ENCODE results near the gene CARD11. TPM values are rescaled to one million over a fixed set of nuclear protein-coding genes. Genes with fewer than 3 reads are reported as not detected.
A peak's percentile ranks its signal among the peaks of the same experiment; 100 is the strongest.

The CARD11 gene
- total and polyA plus RNA-seq, 12 donors: 0.61 to 19.3 (median 2.7) TPM

DNA sequence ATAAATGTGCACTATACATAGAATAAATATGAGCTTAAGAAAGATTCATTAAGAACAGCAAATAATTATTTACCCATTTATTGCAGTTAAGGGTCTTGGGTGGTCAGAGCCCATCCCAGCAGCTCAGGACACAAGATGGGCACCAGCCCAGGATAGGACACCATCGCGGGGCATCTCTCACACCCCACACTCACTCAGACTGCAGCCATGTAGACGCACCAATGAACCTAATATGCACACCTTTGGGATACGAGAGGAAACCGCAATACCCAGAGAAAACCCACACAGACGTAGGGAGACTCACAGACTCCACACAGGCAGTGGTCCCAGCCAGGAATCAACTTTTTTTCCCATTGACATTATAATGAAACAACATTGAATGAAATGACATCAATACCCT, 36.0 kb downstream of the CARD11 start:
- TF ChIP-seq, protein P1, sequence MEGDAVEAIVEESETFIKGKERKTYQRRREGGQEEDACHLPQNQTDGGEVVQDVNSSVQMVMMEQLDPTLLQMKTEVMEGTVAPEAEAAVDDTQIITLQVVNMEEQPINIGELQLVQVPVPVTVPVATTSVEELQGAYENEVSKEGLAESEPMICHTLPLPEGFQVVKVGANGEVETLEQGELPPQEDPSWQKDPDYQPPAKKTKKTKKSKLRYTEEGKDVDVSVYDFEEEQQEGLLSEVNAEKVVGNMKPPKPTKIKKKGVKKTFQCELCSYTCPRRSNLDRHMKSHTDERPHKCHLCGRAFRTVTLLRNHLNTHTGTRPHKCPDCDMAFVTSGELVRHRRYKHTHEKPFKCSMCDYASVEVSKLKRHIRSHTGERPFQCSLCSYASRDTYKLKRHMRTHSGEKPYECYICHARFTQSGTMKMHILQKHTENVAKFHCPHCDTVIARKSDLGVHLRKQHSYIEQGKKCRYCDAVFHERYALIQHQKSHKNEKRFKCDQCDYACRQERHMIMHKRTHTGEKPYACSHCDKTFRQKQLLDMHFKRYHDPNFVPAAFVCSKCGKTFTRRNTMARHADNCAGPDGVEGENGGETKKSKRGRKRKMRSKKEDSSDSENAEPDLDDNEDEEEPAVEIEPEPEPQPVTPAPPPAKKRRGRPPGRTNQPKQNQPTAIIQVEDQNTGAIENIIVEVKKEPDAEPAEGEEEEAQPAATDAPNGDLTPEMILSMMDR (IDR thresholded peaks at IDR 0.05): no peak
- TF ChIP-seq POLR2A (IDR thresholded peaks at IDR 0.05): no peak
- no peaks in the 10 kb centered on the region for H3K36me3 ChIP-seq (replicated peaks in 1 of 2)
- DNase-seq: peak in 1 of 7 donors; percentile 30

DNA sequence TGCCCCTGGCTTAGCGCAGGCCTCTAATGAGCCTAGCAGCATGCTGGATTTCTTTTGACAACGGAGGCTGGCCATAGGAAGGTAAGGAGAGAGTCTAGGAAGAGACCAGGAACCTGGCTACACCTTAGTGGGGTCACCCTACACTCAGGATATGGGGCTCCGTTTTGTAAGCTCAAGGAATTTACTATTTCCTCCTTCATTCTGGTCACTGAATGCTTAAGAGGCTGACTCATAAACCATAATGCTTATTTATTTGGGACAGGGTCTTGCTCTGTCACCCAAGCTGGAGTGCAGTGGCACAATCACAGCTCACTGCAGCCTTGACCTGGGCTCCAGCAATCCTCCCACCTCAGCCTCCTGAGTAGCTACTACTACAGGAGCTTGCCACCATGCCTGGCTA, 38.4 kb downstream of the CARD11 start:
- Histone ChIP-seq H3K4me3 (no peak overlapping the region), H3K4me1 (replicated peaks in 1 of 2) (no peaks in the 10 kb centered on the region), H3K27ac (no peak overlapping the region), H3K27me3 (no peaks in the 10 kb centered on the region), H3K36me3 (replicated peaks in 1 of 2) (no peaks in the 10 kb centered on the region), H3K9me3 (replicated peaks in 1 of 3) (no peaks in the 10 kb centered on the region)
- DNase-seq: peak in 1 of 7 donors; percentile 30
- intact Hi-C loops (cut with DNase I): no loop called here
- 72 to 83% (median 78%) methylated on average over 3 of the region's 3 CpGs for WGBS, 4 donors
- no peak for TF ChIP-seq POLR2A (IDR thresholded peaks at IDR 0.05)
- TF ChIP-seq, protein P1 (IDR thresholded peaks at IDR 0.05): no peak

More for the DNA sequence above, 36.0 kb downstream of the CARD11 start:
- Histone ChIP-seq H3K9me3 (replicated peaks in 1 of 3) (no peaks in the 10 kb centered on the region), H3K27ac (no peak overlapping the region), H3K4me3 (no peak overlapping the region), H3K27me3 (no peaks in the 10 kb centered on the region), H3K4me1 (replicated peaks in 1 of 2) (no peaks in the 10 kb centered on the region)
- intact Hi-C loops (cut with DNase I): no loop called here
- 82 to 89% (median 88%) methylated on average over 6 of the region's 6 CpGs for WGBS, 4 donors

DNA sequence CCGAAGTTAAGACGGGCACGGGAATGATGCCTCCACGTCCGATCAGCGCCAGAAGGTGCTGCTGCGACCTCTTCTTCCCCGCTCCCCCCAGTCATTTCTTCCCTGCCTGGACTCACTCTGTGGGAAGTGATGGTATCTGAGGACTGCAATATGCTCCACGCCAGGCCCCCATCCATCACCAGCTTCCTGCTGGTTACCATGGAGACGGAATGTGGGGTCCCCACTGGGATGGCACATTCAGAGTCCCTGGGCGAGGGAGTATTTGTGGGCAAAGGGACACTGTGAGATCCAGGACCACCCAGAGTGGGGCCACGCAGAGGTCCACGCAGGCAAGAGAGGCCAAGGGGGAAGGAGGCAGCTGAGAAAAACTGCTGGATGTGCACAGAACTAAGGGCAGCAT, 39.7 kb downstream of the CARD11 start:
- no peaks in the 10 kb centered on the region for H3K9me3 ChIP-seq (replicated peaks in 1 of 3)
- no peaks in the 10 kb centered on the region for H3K4me1 ChIP-seq (replicated peaks in 1 of 2)

DNA sequence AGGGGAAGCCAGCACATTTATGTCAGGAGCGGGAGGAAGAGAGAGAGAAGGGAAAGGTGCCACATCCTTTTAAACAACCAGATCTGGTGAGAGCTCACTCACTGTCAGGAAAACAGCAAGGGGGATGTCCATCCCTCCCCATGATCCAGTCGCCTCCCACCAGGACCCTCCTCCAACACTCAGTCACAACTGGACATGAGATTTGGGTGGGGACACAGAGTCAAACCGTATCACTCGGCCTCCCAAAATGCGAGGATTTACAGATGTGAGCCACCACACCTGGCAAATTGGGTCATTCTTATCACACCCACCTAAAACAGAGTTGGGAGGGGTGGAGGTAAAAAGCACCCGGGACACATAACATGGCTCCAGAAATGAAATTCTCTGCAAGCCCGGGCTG, 41.0 kb downstream of the CARD11 start:
- TF ChIP-seq, protein P1 (IDR thresholded peaks at IDR 0.05): no peak
- TF ChIP-seq POLR2A (IDR thresholded peaks at IDR 0.05): no peak
- intact Hi-C loops (cut with DNase I): no loop called here
- H3K36me3 ChIP-seq (replicated peaks in 1 of 2): no peaks in the 10 kb centered on the region
- H3K9me3 ChIP-seq (replicated peaks in 1 of 3): no peaks in the 10 kb centered on the region
- H3K4me3 ChIP-seq: no peak overlapping the region
- no peaks in the 10 kb centered on the region for H3K27me3 ChIP-seq
- H3K27ac ChIP-seq: no peak overlapping the region
- DNase-seq: peak in 1 of 7 donors; percentile 11
- WGBS, 4 donors: 80 to 88% (median 83%) methylated on average over 7 of the region's 7 CpGs
- no peaks in the 10 kb centered on the region for H3K4me1 ChIP-seq (replicated peaks in 1 of 2)

More for the DNA sequence above, 39.7 kb downstream of the CARD11 start:
- TF ChIP-seq POLR2A (IDR thresholded peaks at IDR 0.05): no peak
- TF ChIP-seq, protein P1 (IDR thresholded peaks at IDR 0.05): no peak
- H3K36me3 ChIP-seq (replicated peaks in 1 of 2): no peaks in the 10 kb centered on the region
- WGBS, 4 donors: 77 to 90% (median 85%) methylated on average over 13 of the region's 13 CpGs
- no peaks in the 10 kb centered on the region for H3K27me3 ChIP-seq
- no peak overlapping the region for H3K4me3 ChIP-seq
- peak in 1 of 7 donors; percentile 25 for DNase-seq
- intact Hi-C loops (cut with DNase I): no loop called here
- H3K27ac ChIP-seq: no peak overlapping the region
